Upper lobe of right lung (tissue), 1 donor: ENCODE results near the gene AIM2. TPM values are rescaled to one million over a fixed set of nuclear protein-coding genes. Genes with fewer than 3 reads are reported as not detected.
"Not testable (repeated sequence)": the region's sequence is repeated elsewhere in the genome, so short reads cannot be mapped to it uniquely, and the experiment has no call there.

Experiments used
- ATAC-seq: fragments of 200-7000 bp; cut with Tn5 transposase; one replicate; pipeline ENCODE4 v1.9.1; 2020; ENCODE audit warnings: mild to moderate bottlenecking, moderate library complexity
- DNase-seq: peaks from one replicate; pipeline ENCODE4 v3.0.0-alpha.2; 2020
- H3K27ac ChIP-seq: fragments of 200-600 bp; one replicate; pipeline ENCODE4 v1.8.0; 2022
- H3K27me3 ChIP-seq: fragments of 200-600 bp; one replicate; pipeline ENCODE4 v1.8.0; 2022; ENCODE audit warnings: mild to moderate bottlenecking
- H3K36me3 ChIP-seq: fragments of 200-600 bp; one replicate; pipeline ENCODE4 v1.8.0; 2022
- H3K4me1 ChIP-seq: fragments of 200-600 bp; one replicate; pipeline ENCODE4 v1.8.0; 2022
- H3K4me3 ChIP-seq: fragments of 200-600 bp; one replicate; pipeline ENCODE4 v1.8.0; 2022; ENCODE audit warnings: mild to moderate bottlenecking
- H3K9me3 ChIP-seq: fragments of 200-600 bp; one replicate; pipeline ENCODE4 v1.8.0; 2022
- intact Hi-C: fragments of 100-400 bp; cut with DNase I; formaldehyde crosslinking; loops from one replicate; pipeline ENCODE4 v1.11.0; 2022
- total RNA-seq: library from RNA; stranded (reverse); fragmentation: NEBNext Ultra II Directional; extraction: Animal tissue kit (Norgen Biotek cat#: 25700); gene quantifications from one replicate; pipeline ENCODE4 v1.2.1, GENCODE V29; 2021
- TF ChIP-seq, protein P1 (sequence below): fragments of 200-600 bp; IDR thresholded peaks from one replicate; pipeline ENCODE4 v1.8.0; 2022; ENCODE audit warnings: antibody characterized with exemption
- donor health status: DM: no; HTN: yes; CAD: no; lungs with severe emphysema.

Gene AIM2
- total RNA-seq, 1 donor from 2014 or later = 3.0 TPM

DNA sequence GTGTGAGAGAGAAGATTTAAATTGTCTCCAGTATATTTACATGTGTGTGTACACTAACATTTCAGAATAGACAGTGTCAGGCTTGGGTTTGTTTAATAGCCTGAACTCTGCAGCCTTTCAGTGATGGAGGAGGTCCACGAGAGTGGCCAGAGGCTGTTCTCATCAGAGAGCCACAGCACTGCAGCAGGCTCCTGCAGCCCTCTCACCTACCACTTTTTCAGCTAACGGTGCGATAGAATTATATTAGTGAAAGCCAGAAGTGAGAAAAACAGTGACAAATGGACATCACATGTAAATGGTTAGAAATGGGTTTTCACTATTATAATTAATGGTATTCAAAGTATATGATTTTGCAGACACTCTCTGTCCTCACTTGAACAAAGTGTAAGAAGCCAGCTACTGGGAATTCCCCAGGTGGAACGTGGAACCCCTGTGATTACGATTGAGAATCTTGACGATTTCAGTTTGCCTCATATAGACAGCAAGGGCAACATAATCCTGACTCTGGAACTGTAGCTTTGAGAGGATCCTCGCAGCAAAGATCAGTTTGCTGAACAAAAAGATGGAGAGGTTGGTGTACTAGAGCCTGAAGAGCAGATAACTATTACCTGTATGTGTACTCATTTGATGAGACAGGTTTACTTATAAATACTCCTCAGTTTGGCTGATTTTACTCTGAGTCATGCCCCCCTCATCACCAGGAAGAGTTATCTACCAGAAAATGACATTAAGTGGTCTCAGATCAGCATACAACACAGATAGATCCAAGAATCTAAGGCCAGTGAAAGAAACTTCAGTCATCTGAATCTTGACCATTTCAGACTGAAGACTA, 35.5 kb downstream of the AIM2 start:
- no peak for ATAC-seq

DNA sequence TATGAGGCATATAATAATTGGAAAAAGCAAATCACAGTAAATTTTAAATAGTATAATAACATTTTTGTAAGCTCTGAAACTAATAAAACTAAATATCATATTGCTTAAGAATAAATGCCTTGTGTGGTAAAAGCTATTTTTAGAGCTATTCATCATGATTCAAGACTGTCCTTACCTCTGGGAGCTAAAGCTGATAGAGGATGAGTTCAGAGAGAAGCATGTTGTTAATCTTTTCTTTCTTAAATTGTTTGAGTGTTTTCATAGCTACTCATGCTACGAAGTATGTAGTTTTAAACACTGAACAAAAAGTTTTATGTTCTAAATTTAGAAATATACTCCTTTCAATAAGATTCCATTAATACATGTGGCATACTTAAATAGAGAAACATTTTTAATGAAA, 36.4 kb downstream of the AIM2 start:
- no peak for ATAC-seq
- no peaks in the 10 kb centered on the region for H3K4me1 ChIP-seq
- H3K36me3 ChIP-seq = peaks cover 89% of the 10 kb centered on the region
- no peak for DNase-seq
- intact Hi-C loops = no loop called here
- no peaks in the 10 kb centered on the region for H3K9me3 ChIP-seq
- no peaks in the 10 kb centered on the region for H3K27me3 ChIP-seq
- TF ChIP-seq, protein P1, sequence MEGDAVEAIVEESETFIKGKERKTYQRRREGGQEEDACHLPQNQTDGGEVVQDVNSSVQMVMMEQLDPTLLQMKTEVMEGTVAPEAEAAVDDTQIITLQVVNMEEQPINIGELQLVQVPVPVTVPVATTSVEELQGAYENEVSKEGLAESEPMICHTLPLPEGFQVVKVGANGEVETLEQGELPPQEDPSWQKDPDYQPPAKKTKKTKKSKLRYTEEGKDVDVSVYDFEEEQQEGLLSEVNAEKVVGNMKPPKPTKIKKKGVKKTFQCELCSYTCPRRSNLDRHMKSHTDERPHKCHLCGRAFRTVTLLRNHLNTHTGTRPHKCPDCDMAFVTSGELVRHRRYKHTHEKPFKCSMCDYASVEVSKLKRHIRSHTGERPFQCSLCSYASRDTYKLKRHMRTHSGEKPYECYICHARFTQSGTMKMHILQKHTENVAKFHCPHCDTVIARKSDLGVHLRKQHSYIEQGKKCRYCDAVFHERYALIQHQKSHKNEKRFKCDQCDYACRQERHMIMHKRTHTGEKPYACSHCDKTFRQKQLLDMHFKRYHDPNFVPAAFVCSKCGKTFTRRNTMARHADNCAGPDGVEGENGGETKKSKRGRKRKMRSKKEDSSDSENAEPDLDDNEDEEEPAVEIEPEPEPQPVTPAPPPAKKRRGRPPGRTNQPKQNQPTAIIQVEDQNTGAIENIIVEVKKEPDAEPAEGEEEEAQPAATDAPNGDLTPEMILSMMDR = no peak
- no peak overlapping the region for H3K4me3 ChIP-seq
- no peak overlapping the region for H3K27ac ChIP-seq

More for the DNA sequence above, 35.5 kb downstream of the AIM2 start:
- Histone ChIP-seq H3K27ac (no peak overlapping the region), H3K36me3 (peaks cover 89% of the 10 kb centered on the region), H3K27me3 (no peaks in the 10 kb centered on the region), H3K4me1 (no peaks in the 10 kb centered on the region), H3K4me3 (no peak overlapping the region), H3K9me3 (no peaks in the 10 kb centered on the region)
- DNase-seq = no peak
- TF ChIP-seq, protein P1 = no peak
- intact Hi-C loops = no loop called here

DNA sequence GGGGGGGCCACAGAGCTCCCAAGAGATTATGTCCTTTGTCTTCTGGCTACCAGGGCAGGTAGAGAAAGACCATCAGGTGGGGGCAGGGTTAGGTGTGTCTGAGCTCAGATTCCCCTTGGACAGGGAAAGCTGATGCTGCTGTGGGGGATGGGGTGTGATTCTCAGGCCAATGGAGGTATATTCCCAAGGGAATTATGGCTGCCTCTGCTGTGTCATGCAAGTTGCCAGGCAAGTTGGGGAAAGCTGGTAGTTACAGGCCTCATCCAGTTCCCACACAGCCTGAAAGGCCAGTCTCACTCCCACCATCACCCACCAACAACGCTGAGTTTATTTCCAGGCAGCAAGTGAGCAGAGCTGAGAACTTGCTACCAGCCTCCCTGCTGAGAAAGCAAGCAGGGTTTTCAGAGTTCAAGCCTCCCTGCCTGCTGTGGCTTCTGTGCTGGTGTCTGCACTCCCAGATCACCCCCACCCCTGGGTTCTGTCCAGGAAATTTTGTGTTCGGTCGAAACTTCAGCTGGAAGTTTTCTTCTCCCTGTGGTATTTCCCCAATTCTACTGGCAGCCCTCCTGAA, 45.6 kb downstream of the AIM2 start:
- DNase-seq = no peak
- TF ChIP-seq, protein P1 = no peak
- Histone ChIP-seq H3K9me3 (no peaks in the 10 kb centered on the region), H3K4me3 (no peak overlapping the region), H3K27ac (no peak overlapping the region), H3K36me3 (peaks cover 63% of the 10 kb centered on the region), H3K4me1 (no peaks in the 10 kb centered on the region), H3K27me3 (no peaks in the 10 kb centered on the region)
- ATAC-seq = no peak
- intact Hi-C loops = no loop called here

DNA sequence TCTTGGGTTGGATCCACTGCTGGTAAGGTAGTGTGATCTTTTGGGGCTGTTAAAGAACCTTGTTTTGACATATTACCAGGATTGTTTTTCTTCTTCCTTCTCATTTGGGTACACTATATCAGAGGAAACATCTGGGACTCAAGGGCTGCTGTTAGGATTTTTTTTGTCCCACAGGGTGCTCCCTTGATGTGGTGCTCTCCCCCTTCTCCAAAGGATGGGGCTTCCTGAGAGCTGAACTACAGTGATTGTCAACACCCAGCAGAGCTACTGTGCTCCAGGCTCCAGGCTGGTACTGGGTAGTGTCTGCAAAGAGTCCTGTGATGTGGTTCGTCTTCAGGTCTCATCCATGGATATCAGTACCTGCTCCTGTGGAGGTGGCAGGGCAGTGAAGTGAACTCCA, 46.3 kb downstream of the AIM2 start:
- peaks cover 62% of the 10 kb centered on the region for H3K36me3 ChIP-seq
- no peaks in the 10 kb centered on the region for H3K9me3 ChIP-seq
- DNase-seq = no peak
- no peaks in the 10 kb centered on the region for H3K4me1 ChIP-seq
- H3K27ac ChIP-seq = no peak overlapping the region
- TF ChIP-seq, protein P1 = no peak
- intact Hi-C loops = no loop called here
- no peak for ATAC-seq
- H3K4me3 ChIP-seq = no peak overlapping the region
- H3K27me3 ChIP-seq = no peaks in the 10 kb centered on the region

DNA sequence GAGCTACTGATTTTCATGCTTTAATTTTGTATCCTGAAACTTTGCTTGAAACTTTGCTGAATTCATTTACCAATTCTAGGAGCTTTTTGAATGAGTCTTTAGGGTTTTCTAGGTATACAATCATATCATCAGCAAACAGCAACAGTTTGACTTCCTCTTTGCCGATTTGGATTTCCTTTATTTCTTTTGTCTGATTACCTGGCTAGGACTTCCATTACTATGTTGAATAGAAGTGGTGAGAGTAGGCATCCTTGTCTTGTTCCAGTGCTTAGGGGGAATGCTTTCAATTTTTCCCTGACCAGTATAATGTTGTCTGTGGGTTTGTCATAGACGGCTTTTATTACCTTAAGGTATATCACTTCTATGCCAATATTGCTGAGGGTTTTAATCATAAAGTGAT, 49.7 kb downstream of the AIM2 start:
- H3K4me3 ChIP-seq, H3K27ac ChIP-seq, ATAC-seq, H3K27me3 ChIP-seq, H3K9me3 ChIP-seq, intact Hi-C loops, DNase-seq: not testable (repeated sequence)
- H3K36me3 ChIP-seq = peaks cover 51% of the 10 kb centered on the region
- peaks cover 12% of the 10 kb centered on the region for H3K4me1 ChIP-seq

DNA sequence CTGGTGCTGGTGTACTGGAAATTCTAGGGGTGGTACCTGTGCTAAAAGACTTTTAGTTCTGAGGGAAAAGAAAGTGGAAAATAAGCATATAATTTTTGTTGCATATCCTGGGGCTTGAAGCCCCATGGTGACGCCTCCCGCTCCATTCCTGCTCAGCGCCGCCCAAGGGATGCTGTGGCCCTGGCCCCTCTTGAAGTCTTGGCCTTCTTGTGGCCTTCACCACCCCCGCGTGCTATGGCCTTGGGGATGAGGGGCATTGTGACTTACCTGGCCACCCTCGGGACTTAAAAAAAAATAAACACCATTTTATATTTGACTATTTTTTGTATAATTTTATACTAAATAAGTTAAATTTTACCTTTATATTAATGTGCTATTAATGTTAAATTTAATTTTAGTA, 51.5 kb downstream of the AIM2 start:
- Histone ChIP-seq H3K4me3 (no peak overlapping the region), H3K9me3 (no peaks in the 10 kb centered on the region), H3K36me3 (peaks cover 54% of the 10 kb centered on the region), H3K4me1 (peaks cover 12% of the 10 kb centered on the region), H3K27ac (no peak overlapping the region), H3K27me3 (no peaks in the 10 kb centered on the region)
- intact Hi-C loops = no loop called here
- ATAC-seq (no peak), DNase-seq (no peak)
- TF ChIP-seq, protein P1 = no peak
